ENCODE data around the gene VPS41.

DNA sequence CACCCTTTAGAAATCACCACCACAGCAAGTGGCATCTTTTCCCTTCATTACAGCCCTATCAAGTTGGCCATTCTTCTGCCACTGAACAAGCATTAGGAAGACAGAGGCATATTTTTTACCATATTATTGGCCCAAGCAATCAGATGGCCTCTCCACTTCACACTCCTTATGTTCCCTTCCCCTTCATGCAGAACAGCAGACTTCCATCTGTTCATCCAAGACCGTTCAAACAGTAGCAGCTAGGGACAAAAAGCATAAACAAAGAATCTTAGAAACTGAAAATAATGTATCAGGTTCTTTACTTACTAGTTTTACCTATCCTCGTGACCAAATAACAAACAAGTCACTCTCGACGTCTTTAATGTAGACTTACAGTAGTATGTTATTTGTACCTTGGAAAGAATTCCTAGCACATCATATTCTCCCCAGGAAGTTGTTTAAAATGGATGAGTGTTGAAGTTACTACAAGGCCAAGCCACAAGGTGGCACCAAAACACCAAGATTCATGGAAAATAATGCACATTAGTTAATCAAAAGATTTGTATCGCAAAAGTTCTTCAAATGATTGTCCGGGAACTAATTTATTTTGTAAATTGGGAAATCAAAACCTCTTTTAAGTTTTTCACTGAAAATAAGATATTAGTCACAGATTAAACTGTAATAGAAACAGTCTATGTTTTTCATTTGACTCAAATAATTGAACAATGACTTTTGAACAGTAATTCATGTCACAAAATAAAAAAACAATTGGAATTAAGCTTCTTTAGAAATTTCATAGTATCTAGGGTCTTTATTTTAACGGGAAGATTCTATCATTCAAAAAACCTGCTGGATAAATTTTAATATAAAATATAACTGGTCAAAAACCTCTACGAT is 112.1 kb downstream of the VPS41 start:
- TF ChIP-seq, protein P1, sequence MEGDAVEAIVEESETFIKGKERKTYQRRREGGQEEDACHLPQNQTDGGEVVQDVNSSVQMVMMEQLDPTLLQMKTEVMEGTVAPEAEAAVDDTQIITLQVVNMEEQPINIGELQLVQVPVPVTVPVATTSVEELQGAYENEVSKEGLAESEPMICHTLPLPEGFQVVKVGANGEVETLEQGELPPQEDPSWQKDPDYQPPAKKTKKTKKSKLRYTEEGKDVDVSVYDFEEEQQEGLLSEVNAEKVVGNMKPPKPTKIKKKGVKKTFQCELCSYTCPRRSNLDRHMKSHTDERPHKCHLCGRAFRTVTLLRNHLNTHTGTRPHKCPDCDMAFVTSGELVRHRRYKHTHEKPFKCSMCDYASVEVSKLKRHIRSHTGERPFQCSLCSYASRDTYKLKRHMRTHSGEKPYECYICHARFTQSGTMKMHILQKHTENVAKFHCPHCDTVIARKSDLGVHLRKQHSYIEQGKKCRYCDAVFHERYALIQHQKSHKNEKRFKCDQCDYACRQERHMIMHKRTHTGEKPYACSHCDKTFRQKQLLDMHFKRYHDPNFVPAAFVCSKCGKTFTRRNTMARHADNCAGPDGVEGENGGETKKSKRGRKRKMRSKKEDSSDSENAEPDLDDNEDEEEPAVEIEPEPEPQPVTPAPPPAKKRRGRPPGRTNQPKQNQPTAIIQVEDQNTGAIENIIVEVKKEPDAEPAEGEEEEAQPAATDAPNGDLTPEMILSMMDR (IDR thresholded peaks at IDR 0.05): peak; percentile 67 to 74 (median 70)
- TF ChIP-seq POLR2A (IDR thresholded peaks at IDR 0.05): no peak

All from sigmoid colon (tissue), 3 donors.